HG02943 (cell line): Measurements from ENCODE around the gene DQX1.
A peak's percentile ranks its signal among the peaks of the same experiment; 100 is the strongest.

ENCODE experiments used
- ATAC-seq: cut with Tn5 transposase; IDR thresholded peaks from one replicate; pipeline ENCODE4 v1.9.1; 2021; ENCODE audit warnings: mild to moderate bottlenecking, low read depth, moderate library complexity; ENCODE audit not compliant: unreplicated experiment

The DQX1 gene

GRCh38 chr2:74555610-74556103 is 29.6 kb upstream of the DQX1 start:
- no peak for ATAC-seq

- peak; percentile 62 for ATAC-seq
These were observed 28.9 kb upstream of the DQX1 start for GRCh38 chr2:74554820-74555531.

GRCh38 chr2:74553892-74554819 is 28.1 kb upstream of the DQX1 start, which contains the start of the genes DOK1 and LOXL3:
TSS of gene DOK1 (plus strand) at chr2:74554720. CDS start at chr2:74554755, 35 bp downstream.
TSS of gene LOXL3 (minus strand) at chr2:74553942. CDS start at chr2:74552634, 1,308 bp downstream.
- ATAC-seq: peak; percentile 64

GRCh38 chr2:74552914-74553811 is 27.1 kb upstream of the DQX1 start:
- ATAC-seq: no peak

GRCh38 chr2:74551942-74552913 is 26.2 kb upstream of the DQX1 start:
- ATAC-seq: no peak

GRCh38 chr2:74551530-74551929 is 25.5 kb upstream of the DQX1 start:
- no peak for ATAC-seq

- no peak for ATAC-seq
These were observed 24.2 kb upstream of the DQX1 start for GRCh38 chr2:74550231-74550630.

GRCh38 chr2:74548900-74549826 is 23.1 kb upstream of the DQX1 start:
- ATAC-seq: no peak

GRCh38 chr2:74548285-74548899 is 22.4 kb upstream of the DQX1 start:
- no peak for ATAC-seq

GRCh38 chr2:74546004-74546403 is 20.0 kb upstream of the DQX1 start:
- ATAC-seq: no peak

GRCh38 chr2:74544634-74545033 is 18.6 kb upstream of the DQX1 start:
- ATAC-seq: no peak

GRCh38 chr2:74542978-74543377 is 16.9 kb upstream of the DQX1 start:
- no peak for ATAC-seq

- ATAC-seq: no peak
These were observed 14.3 kb upstream of the DQX1 start for GRCh38 chr2:74540291-74540690.

GRCh38 chr2:74538881-74539339 is 12.9 kb upstream of the DQX1 start:
- no peak for ATAC-seq

GRCh38 chr2:74537140-74537539 is 11.1 kb upstream of the DQX1 start:
- no peak for ATAC-seq

GRCh38 chr2:74536166-74536950 is 10.3 kb upstream of the DQX1 start:
- no peak for ATAC-seq
